ENCODE data around the gene GRK1.

The GRK1 gene

GRCh38 chr13:113764793-113765563, 98.0 kb downstream of the GRK1 start:
- no peaks in the 10 kb centered on the region for H3K9me3 ChIP-seq
- no peak for DNase-seq
- no peak overlapping the region for H3K4me3 ChIP-seq (ENCODE audit: low read depth, low read length)
- no peaks in the 10 kb centered on the region for H3K4me1 ChIP-seq
- no peaks in the 10 kb centered on the region for H3K36me3 ChIP-seq
- peaks cover 17% of the 10 kb centered on the region for H3K27me3 ChIP-seq
- TF ChIP-seq CTCF (IDR thresholded peaks at IDR 0.05; ENCODE audit: low read depth, low read length) = no peak

GRCh38 chr13:113765564-113765910, 98.5 kb downstream of the GRK1 start:
- no peaks in the 10 kb centered on the region for H3K9me3 ChIP-seq
- H3K4me1 ChIP-seq = no peaks in the 10 kb centered on the region
- H3K36me3 ChIP-seq = no peaks in the 10 kb centered on the region
- DNase-seq = no peak
- TF ChIP-seq CTCF (IDR thresholded peaks at IDR 0.05; ENCODE audit: low read depth, low read length) = no peak
- no peak overlapping the region for H3K4me3 ChIP-seq (ENCODE audit: low read depth, low read length)
- peaks cover 14% of the 10 kb centered on the region for H3K27me3 ChIP-seq

GRCh38 chr13:113766035-113766800, 99.2 kb downstream of the GRK1 start:
- no peaks in the 10 kb centered on the region for H3K9me3 ChIP-seq
- H3K4me3 ChIP-seq (ENCODE audit: low read depth, low read length) = no peak overlapping the region
- H3K27me3 ChIP-seq = peaks cover 10% of the 10 kb centered on the region
- H3K4me1 ChIP-seq = no peaks in the 10 kb centered on the region
- H3K36me3 ChIP-seq = no peaks in the 10 kb centered on the region
- no peak for DNase-seq
- TF ChIP-seq CTCF (IDR thresholded peaks at IDR 0.05; ENCODE audit: low read depth, low read length) = no peak

- H3K9me3 ChIP-seq = no peaks in the 10 kb centered on the region
- H3K27me3 ChIP-seq = peaks cover 3% of the 10 kb centered on the region
- TF ChIP-seq CTCF (IDR thresholded peaks at IDR 0.05; ENCODE audit: low read depth, low read length) = no peak
Observed at GRCh38 chr13:113767366-113767765, 100.3 kb downstream of the GRK1 start.

GRCh38 chr13:113768018-113768905, 101.2 kb downstream of the GRK1 start:
- Histone ChIP-seq H3K4me3 (ENCODE audit: low read depth, low read length) (no peak overlapping the region), H3K36me3 (no peaks in the 10 kb centered on the region), H3K4me1 (no peaks in the 10 kb centered on the region), H3K27me3 (no peaks in the 10 kb centered on the region), H3K9me3 (no peaks in the 10 kb centered on the region)
- no peak for DNase-seq
- TF ChIP-seq CTCF (IDR thresholded peaks at IDR 0.05; ENCODE audit: low read depth, low read length) = no peak

More at GRCh38 chr13:113767366-113767765, 100.3 kb downstream of the GRK1 start:
- H3K4me3 ChIP-seq (ENCODE audit: low read depth, low read length) = no peak overlapping the region
- DNase-seq = no peak
- H3K4me1 ChIP-seq = no peaks in the 10 kb centered on the region
- no peaks in the 10 kb centered on the region for H3K36me3 ChIP-seq
